Measurements from ENCODE around the gene ENO2.
A peak's percentile ranks its signal among the peaks of the same experiment; 100 is the strongest.

Gene ENO2

DNA sequence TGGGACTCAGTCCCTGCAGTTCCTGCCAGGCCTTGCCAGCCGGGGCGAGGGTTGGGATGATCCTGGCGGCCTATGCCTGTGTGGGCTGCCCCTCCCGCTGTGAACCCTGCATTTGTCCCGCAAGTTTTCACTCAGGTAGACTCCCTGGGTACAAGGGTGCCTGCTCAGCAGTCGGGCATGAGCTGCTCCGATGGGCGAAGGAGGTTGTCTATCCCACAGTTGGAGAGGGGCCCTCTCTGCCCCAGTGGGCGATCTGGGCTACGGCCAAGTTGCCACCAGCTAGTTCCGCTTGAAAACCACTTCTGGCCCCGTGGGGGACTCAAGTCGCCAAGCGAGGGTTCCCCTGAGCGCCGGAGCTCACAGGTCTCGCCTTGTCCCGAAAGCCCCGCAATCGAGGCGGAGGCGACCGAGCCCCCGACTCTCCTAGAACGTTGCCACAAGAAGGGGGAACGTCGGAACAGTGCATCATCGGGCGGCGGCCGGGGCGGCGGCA, 47.4 kb upstream of the ENO2 start:
- Histone ChIP-seq H3K9me3 (replicated peaks in 1 of 2; ENCODE audit: control insufficient read depth in 2 of 2, insufficient read depth in 1 of 2, low read depth in 1 of 2, low read length in 2 of 2) (peaks cover 0 to 2% of the 10 kb centered on the region in 2 donors), H2AFZ (ENCODE audit: low read length) (peak overlapping the region; percentile 84), H2AK5ac (ENCODE audit: low read depth, low read length) (peak overlapping the region; percentile 82), H3K9ac (ENCODE audit: low read depth, low read length, poor library complexity) (peak overlapping the region; percentile 87), H2BK5ac (ENCODE audit: low read length) (peak overlapping the region; percentile 95), H4K91ac (ENCODE audit: low read depth, low read length, poor library complexity) (peak overlapping the region; percentile 16), H2BK120ac (ENCODE audit: low read depth, low read length) (peak overlapping the region; percentile 69), H3K4me3 (ENCODE audit: low read length in 2 of 2) (peak overlapping the region; percentile 74 to 77), H3K4ac (ENCODE audit: low read length) (peak overlapping the region; percentile 12), H3K14ac (ENCODE audit: low read length) (peak overlapping the region; percentile 77), H2BK15ac (ENCODE audit: low read length) (peak overlapping the region; percentile 43), H3K4me1 (ENCODE audit: control insufficient read depth in 2 of 2, insufficient read depth in 1 of 2, low read depth in 1 of 2, low read length in 2 of 2) (peaks cover 9 to 19% of the 10 kb centered on the region in 2 donors), H2BK12ac (ENCODE audit: low read length) (peak overlapping the region; percentile 33), H3K23ac (ENCODE audit: low read depth, low read length, poor library complexity) (peak overlapping the region; percentile 83), H3K27ac (replicated peaks; ENCODE audit: low read length) (no peak overlapping the region), H3K27me3 (ENCODE audit: control insufficient read depth in 3 of 3, insufficient read depth in 3 of 3, low read depth in 1 of 3, low read length in 3 of 3) (no peaks in the 10 kb centered on the region), H3K18ac (ENCODE audit: low read length) (peak overlapping the region; percentile 76), H3K4me2 (ENCODE audit: insufficient read depth, low read length, poor library complexity, severe bottlenecking) (peak overlapping the region; percentile 92), H4K8ac (ENCODE audit: low read depth, low read length) (no peak overlapping the region), H3K79me1 (ENCODE audit: low read depth, low read length) (peaks cover 8% of the 10 kb centered on the region), H3K36me3 (replicated peaks in 1 of 2; ENCODE audit: control insufficient read depth in 2 of 2, insufficient read depth in 2 of 2, low read length in 2 of 2) (peaks cover 32 to 77% of the 10 kb centered on the region in 2 donors)
- no CpG with 5 or more reads among the region's 33 CpGs for WGBS, 2 donors (ENCODE audit: extremely low coverage in 2 of 2, insufficient read length in 2 of 2, insufficient replicate concordance in 1 of 2)
- DNase-seq (ENCODE audit: low spot score), result no peak

DNA sequence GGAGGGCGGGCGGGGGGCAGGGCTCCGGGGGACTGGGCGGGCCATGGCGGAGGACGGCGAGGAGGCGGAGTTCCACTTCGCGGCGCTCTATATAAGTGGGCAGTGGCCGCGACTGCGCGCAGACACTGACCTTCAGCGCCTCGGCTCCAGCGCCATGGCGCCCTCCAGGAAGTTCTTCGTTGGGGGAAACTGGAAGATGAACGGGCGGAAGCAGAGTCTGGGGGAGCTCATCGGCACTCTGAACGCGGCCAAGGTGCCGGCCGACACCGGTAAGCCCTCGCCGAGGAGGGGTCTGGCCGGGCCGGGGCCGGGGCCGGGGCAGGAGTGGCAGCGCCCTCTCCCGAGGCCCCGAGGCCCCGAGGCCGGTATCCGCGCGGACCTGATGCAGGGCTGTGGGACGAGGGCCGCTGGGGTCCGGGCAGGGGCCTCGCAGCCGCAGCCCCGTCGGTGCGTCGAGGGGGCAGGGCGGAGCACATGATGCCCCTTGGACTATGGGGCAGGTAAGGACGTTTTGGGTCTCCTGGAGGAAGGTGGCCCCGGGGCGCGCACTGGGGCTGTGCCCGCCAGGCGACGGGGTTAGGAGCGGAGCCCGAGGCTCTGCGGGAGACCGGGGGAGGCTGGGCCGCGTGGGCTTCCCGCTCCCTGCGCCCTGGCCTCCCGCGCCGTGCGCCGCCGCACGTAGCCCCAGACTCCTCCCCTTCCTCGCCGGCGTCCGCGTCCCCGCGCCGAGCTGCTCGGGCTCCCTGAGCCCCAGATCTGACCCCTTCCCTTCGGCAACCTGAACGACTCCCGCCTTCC, 46.8 kb upstream of the ENO2 start, which contains the start of gene TPI1:
Gene TPI1 (plus strand): TSS at position 119 of the 798 bp plus-strand sequence. CDS start 36 bp downstream, at position 155.
- H3K36me3 ChIP-seq (replicated peaks in 1 of 2; ENCODE audit: control insufficient read depth in 2 of 2, insufficient read depth in 2 of 2, low read length in 2 of 2), result peaks cover 30 to 74% of the 10 kb centered on the region in 2 donors
- H3K79me1 ChIP-seq (ENCODE audit: low read depth, low read length), result peaks cover 8% of the 10 kb centered on the region
- peak within 1 kb of the TSS; percentile 95 for H2BK5ac ChIP-seq (ENCODE audit: low read length)

DNA sequence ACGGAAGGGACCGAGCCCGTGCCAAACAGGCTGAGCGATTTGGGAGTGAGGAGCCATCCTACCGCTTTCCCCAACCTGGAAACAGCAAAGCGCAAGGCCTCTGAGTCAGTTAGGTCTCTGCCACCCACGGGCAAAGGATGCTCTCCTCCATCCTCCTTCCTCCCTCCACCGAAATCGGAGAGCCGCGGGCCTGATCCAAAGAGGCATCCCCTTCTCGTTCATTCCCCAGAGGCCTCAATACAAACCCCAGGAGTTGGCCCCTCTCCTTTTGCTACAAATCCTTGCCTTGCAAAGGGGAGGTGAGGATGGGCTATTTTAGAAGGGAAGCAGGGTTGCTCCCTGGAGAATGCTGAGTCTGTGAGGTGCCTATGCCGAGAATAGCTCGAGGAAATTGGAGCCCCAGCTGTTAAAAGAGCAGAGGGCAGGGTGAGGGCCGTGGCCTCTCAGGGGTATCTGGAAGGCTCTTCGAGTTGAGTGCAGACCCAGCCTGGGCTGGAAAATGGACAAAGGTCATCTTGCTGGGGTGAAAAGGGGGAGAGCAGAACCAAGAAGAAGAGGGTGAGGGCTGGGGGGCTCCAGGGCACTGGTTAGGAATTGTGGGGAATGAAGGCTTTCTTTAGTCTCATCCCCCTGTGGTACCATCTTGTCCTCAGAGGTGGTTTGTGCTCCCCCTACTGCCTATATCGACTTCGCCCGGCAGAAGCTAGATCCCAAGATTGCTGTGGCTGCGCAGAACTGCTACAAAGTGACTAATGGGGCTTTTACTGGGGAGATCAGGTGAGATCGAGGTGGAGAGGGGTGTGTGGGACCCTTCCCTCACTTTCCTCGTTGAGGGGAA, 46.0 kb upstream of the ENO2 start:
- Histone ChIP-seq H2AFZ (ENCODE audit: low read length) (peak overlapping the region; percentile 77), H3K4me2 (ENCODE audit: insufficient read depth, low read length, poor library complexity, severe bottlenecking) (peak overlapping the region; percentile 87), H3K18ac (ENCODE audit: low read length) (peak overlapping the region; percentile 99), H3K4ac (ENCODE audit: low read length) (no peak overlapping the region), H2BK15ac (ENCODE audit: low read length) (peak overlapping the region; percentile 41), H2BK120ac (ENCODE audit: low read depth, low read length) (no peak overlapping the region), H3K36me3 (replicated peaks in 1 of 2; ENCODE audit: control insufficient read depth in 2 of 2, insufficient read depth in 2 of 2, low read length in 2 of 2) (peaks cover 26 to 66% of the 10 kb centered on the region in 2 donors), H3K27ac (replicated peaks; ENCODE audit: low read length) (peak overlapping the region; percentile 11), H3K14ac (ENCODE audit: low read length) (peak overlapping the region; percentile 25), H3K9ac (ENCODE audit: low read depth, low read length, poor library complexity) (peak overlapping the region; percentile 99), H3K4me1 (ENCODE audit: control insufficient read depth in 2 of 2, insufficient read depth in 1 of 2, low read depth in 1 of 2, low read length in 2 of 2) (peaks cover 15 to 22% of the 10 kb centered on the region in 2 donors), H3K79me1 (ENCODE audit: low read depth, low read length) (peaks cover 8% of the 10 kb centered on the region), H2BK5ac (ENCODE audit: low read length) (peak overlapping the region; percentile 95), H3K4me3 (ENCODE audit: low read length in 2 of 2) (peak overlapping the region; percentile 74 to 95), H3K9me3 (replicated peaks in 1 of 2; ENCODE audit: control insufficient read depth in 2 of 2, insufficient read depth in 1 of 2, low read depth in 1 of 2, low read length in 2 of 2) (peaks cover 0 to 2% of the 10 kb centered on the region in 2 donors), H3K23ac (ENCODE audit: low read depth, low read length, poor library complexity) (peak overlapping the region; percentile 87), H4K91ac (ENCODE audit: low read depth, low read length, poor library complexity) (no peak overlapping the region), H4K8ac (ENCODE audit: low read depth, low read length) (no peak overlapping the region), H3K27me3 (ENCODE audit: control insufficient read depth in 3 of 3, insufficient read depth in 3 of 3, low read depth in 1 of 3, low read length in 3 of 3) (no peaks in the 10 kb centered on the region), H2BK12ac (ENCODE audit: low read length) (no peak overlapping the region), H2AK5ac (ENCODE audit: low read depth, low read length) (peak overlapping the region; percentile 96)
- WGBS, 2 donors (ENCODE audit: extremely low coverage in 2 of 2, insufficient read length in 2 of 2, insufficient replicate concordance in 1 of 2), result no CpG with 5 or more reads among the region's 22 CpGs
- peak; percentile 20 for DNase-seq (ENCODE audit: low spot score)

More for the DNA sequence above, 46.8 kb upstream of the ENO2 start, which contains the start of gene TPI1:
- peak within 1 kb of the TSS; percentile 69 for H3K4ac ChIP-seq (ENCODE audit: low read length)
- peak within 1 kb of the TSS; percentile 33 for H2BK12ac ChIP-seq (ENCODE audit: low read length)
- H3K23ac ChIP-seq (ENCODE audit: low read depth, low read length, poor library complexity), result peak within 1 kb of the TSS; percentile 87
- H3K4me3 ChIP-seq (ENCODE audit: low read length in 2 of 2), result peak within 1 kb of the TSS; percentile 74 to 95
- peak within 1 kb of the TSS; percentile 99 for H3K9ac ChIP-seq (ENCODE audit: low read depth, low read length, poor library complexity)
- peak within 1 kb of the TSS; percentile 69 for H2BK120ac ChIP-seq (ENCODE audit: low read depth, low read length)
- peaks cover 13 to 22% of the 10 kb centered on the region in 2 donors for H3K4me1 ChIP-seq (ENCODE audit: control insufficient read depth in 2 of 2, insufficient read depth in 1 of 2, low read depth in 1 of 2, low read length in 2 of 2)
- no CpG with 5 or more reads among the region's 86 CpGs for WGBS, 2 donors (ENCODE audit: extremely low coverage in 2 of 2, insufficient read length in 2 of 2, insufficient replicate concordance in 1 of 2)
- peak within 1 kb of the TSS; percentile 96 for H2AK5ac ChIP-seq (ENCODE audit: low read depth, low read length)
- H3K4me2 ChIP-seq (ENCODE audit: insufficient read depth, low read length, poor library complexity, severe bottlenecking), result peak within 1 kb of the TSS; percentile 92
- peak within 1 kb of the TSS; percentile 43 for H2BK15ac ChIP-seq (ENCODE audit: low read length)
- no peak for DNase-seq (ENCODE audit: low spot score)
- peak within 1 kb of the TSS; percentile 99 for H3K18ac ChIP-seq (ENCODE audit: low read length)
- H4K91ac ChIP-seq (ENCODE audit: low read depth, low read length, poor library complexity), result peak within 1 kb of the TSS; percentile 80
- peak within 1 kb of the TSS; percentile 85 for H3K14ac ChIP-seq (ENCODE audit: low read length)
- H3K27me3 ChIP-seq (ENCODE audit: control insufficient read depth in 3 of 3, insufficient read depth in 3 of 3, low read depth in 1 of 3, low read length in 3 of 3), result no peaks in the 10 kb centered on the region
- peak within 1 kb of the TSS; percentile 64 for H3K27ac ChIP-seq (replicated peaks; ENCODE audit: low read length)
- H3K9me3 ChIP-seq (replicated peaks in 1 of 2; ENCODE audit: control insufficient read depth in 2 of 2, insufficient read depth in 1 of 2, low read depth in 1 of 2, low read length in 2 of 2), result peaks cover 0 to 2% of the 10 kb centered on the region in 2 donors
- H2AFZ ChIP-seq (ENCODE audit: low read length), result peak within 1 kb of the TSS; percentile 84
- H4K8ac ChIP-seq (ENCODE audit: low read depth, low read length), result no peak within 1 kb of the TSS
